Tibial nerve (tissue), 4 donors: ENCODE measurements around the gene RPS6KL1. TPM values are rescaled to one million over a fixed set of nuclear protein-coding genes. Genes with fewer than 3 reads are reported as not detected.
A peak's percentile ranks its signal among the peaks of the same experiment; 100 is the strongest.

Experiments
- DNase-seq, 2 donors: peaks; one replicate each; pipeline ENCODE4 v3.0.0-alpha.2; 2019; ENCODE audit warnings: low spot score in 2 of 2
- H3K27ac ChIP-seq, 4 donors: fragments of 200-600 bp; sonication (generic) in 3 of 4; one replicate each; pipeline ENCODE4 v1.5.1; 2017 to 2019; ENCODE audit warnings: mild to moderate bottlenecking in 1 of 4
- H3K27me3 ChIP-seq, 2 donors: fragments of 200-600 bp; sonication (generic) in 1 of 2; one replicate each; pipeline versions ENCODE4 v1.5.1 to v1.6.0; 2017 to 2019
- H3K36me3 ChIP-seq, 3 donors: fragments of 200-600 bp; sonication (generic); one replicate each; pipeline ENCODE4 v1.5.1; 2018 to 2019
- H3K4me1 ChIP-seq, 4 donors: fragments of 200-600 bp; sonication (generic) in 3 of 4; one replicate each; pipeline ENCODE4 v1.5.1; 2017 to 2019
- H3K4me3 ChIP-seq, 4 donors: fragments of 200-600 bp; sonication (generic) in 3 of 4; one replicate each; pipeline ENCODE4 v1.5.1; 2017 to 2019; ENCODE audit warnings: mild to moderate bottlenecking in 1 of 4, moderate library complexity in 1 of 4
- H3K9me3 ChIP-seq, 4 donors: fragments of 200-600 bp; sonication (generic) in 3 of 4; one replicate each; pipeline ENCODE4 v1.5.1; 2017 to 2019
- EP300 ChIP-seq, 2 donors: sonication (generic); formaldehyde crosslinking; IDR thresholded peaks; one replicate each; pipeline ENCODE4 v1.6.1; 2017; ENCODE audit warnings: antibody characterized with exemption in 2 of 2, mild to moderate bottlenecking in 1 of 2
- POLR2A ChIP-seq, 2 donors: fragments of 450-650 bp; IDR thresholded peaks; one replicate each; pipeline ENCODE4 v1.6.1; 2017; ENCODE audit warnings: antibody characterized with exemption in 2 of 2, mild to moderate bottlenecking in 2 of 2, moderate library complexity in 2 of 2
- WGBS, 2 donors: methylation state at CpG; one replicate each; pipeline ENCODE4 v1.1.5; 2018; 5-methylcytosine and 5-hydroxymethylcytosine counted together
- total RNA-seq, 4 donors: library from RNA; depleted of rRNA; stranded (reverse); fragments of >200 nt; gene quantifications; one replicate each; pipeline ENCODE4 v1.1.0, GENCODE V29; 2016
- TF ChIP-seq, protein P1 (sequence below), 5 experiments: fragments of 200-600 bp in 3 of 5; fragments of 450-650 bp in 2 of 5; sonication (generic) in 3 of 5; IDR thresholded peaks; one replicate each; pipeline ENCODE4 v1.5.1; 2016 to 2019; ENCODE audit warnings: antibody characterized with exemption in 5 of 5, mild to moderate bottlenecking in 3 of 5, moderate library complexity in 2 of 5

Gene RPS6KL1
- total RNA-seq, 4 donors from 2014 or later, result 2.0 to 20.7 (median 7.7) TPM

DNA sequence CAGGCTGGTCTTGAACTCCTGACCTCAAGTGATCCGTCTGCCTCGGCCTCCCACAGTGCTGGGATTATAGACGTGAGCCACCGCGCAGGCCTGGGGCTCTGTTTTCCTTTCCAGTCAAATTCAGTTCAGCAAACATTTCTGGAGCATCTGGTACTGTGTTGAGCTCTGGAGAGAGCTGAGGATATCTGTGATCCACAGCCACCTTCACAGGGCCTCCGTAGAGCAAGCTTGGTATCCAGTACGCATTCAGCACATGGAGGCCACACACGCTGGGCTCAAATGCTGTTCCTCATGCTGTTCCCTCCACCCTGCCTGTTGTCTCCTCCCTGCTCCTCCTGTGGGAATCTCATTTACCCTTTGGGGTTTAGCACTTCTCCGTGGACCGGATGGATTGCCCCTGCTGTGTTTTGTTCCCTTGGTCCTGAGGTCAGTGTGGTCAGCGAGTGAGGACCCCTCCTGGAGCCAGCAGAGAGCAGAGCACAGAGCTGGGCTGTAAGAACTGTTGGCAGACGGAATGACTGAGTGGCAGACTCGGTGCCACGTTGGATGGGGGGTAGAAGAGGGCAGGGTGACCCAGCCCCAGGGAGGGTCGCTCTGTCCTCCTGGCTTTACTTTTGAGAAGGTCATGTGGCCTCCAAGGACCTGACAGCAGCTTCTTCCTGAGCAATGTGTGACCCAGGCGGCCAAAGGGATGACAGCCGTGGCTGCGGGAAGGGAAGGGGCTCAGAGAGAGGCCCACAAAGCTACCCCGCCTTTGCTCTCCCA is 891 bp downstream of the RPS6KL1 start:
- no peaks in the 10 kb centered on the region for H3K36me3 ChIP-seq
- H3K4me1 ChIP-seq, result peaks cover 0 to 28% (median 17%) of the 10 kb centered on the region in 4 donors
- H3K27me3 ChIP-seq, result no peaks in the 10 kb centered on the region
- H3K9me3 ChIP-seq, result no peaks in the 10 kb centered on the region
- DNase-seq, result no peak
- WGBS, 2 donors, result 73 to 77% methylated on average over 19 of the region's 19 CpGs
- H3K27ac ChIP-seq, result peak overlapping the region in 1 of 4 donors; percentile 70
- TF ChIP-seq EP300 (IDR thresholded peaks at IDR 0.05), result no peak
- TF ChIP-seq POLR2A (IDR thresholded peaks at IDR 0.05), result no peak
- TF ChIP-seq, protein P1, sequence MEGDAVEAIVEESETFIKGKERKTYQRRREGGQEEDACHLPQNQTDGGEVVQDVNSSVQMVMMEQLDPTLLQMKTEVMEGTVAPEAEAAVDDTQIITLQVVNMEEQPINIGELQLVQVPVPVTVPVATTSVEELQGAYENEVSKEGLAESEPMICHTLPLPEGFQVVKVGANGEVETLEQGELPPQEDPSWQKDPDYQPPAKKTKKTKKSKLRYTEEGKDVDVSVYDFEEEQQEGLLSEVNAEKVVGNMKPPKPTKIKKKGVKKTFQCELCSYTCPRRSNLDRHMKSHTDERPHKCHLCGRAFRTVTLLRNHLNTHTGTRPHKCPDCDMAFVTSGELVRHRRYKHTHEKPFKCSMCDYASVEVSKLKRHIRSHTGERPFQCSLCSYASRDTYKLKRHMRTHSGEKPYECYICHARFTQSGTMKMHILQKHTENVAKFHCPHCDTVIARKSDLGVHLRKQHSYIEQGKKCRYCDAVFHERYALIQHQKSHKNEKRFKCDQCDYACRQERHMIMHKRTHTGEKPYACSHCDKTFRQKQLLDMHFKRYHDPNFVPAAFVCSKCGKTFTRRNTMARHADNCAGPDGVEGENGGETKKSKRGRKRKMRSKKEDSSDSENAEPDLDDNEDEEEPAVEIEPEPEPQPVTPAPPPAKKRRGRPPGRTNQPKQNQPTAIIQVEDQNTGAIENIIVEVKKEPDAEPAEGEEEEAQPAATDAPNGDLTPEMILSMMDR (IDR thresholded peaks at IDR 0.05), result no peak
- peak overlapping the region; percentile 43 to 74 (median 60) for H3K4me3 ChIP-seq

DNA sequence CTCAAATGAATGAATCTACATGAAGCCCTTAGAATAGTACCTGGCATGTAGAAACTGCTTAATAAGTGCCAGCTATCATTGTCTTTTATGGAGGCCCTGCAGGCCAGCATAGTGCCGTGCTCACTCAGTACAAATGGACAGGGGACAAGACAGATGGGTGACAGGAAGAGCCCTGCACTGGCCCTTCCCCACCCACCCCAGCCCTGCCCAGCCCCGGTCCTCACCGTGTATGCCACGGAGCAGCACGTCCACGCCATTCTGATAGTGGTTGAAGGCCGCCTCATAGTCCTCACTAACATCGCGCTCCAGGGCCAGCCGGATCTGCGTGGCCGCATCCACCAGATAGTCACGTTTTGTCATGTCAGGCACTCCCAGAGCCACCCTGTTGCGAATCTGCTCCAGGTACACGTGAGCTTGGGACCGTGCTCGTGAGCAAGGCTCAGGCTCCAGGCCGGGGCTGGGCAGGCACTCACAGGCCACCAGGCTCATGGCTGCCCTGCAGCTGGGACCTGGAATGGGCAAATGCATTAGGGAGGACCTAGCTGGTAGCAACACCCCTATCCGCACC is 1.9 kb downstream of the RPS6KL1 start:
- H3K4me1 ChIP-seq, result peaks cover 0 to 38% (median 18%) of the 10 kb centered on the region in 4 donors
- H3K36me3 ChIP-seq, result no peaks in the 10 kb centered on the region
- no peak for DNase-seq
- H3K4me3 ChIP-seq, result no peak overlapping the region
- TF ChIP-seq POLR2A (IDR thresholded peaks at IDR 0.05) (no peak), EP300 (IDR thresholded peaks at IDR 0.05) (no peak)
- TF ChIP-seq, protein P1 (IDR thresholded peaks at IDR 0.05), result no peak
- H3K9me3 ChIP-seq, result no peaks in the 10 kb centered on the region
- H3K27ac ChIP-seq, result no peak overlapping the region
- H3K27me3 ChIP-seq, result no peaks in the 10 kb centered on the region
- WGBS, 2 donors, result 90 to 91% methylated on average over 13 to 19 of the region's 19 CpGs

DNA sequence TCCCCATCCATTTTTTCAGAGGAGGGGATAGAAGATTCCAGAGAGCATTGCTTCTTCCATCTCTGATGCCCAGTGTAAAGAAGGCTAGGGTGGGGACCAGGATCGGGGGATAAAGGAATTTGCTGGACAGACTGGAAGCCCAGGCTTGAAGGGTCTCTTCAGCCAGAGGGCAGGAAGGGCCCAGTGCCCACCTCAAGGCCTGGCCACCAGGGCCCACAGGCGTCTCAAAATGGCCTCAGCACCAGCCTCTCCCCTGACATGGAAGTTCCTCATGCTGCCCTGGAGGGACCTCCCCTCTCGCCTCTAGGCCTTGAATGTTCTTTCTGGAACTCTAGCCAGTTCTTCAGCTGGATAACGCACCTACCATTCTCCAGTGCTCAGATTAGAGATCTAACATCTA is 2.8 kb downstream of the RPS6KL1 start:
- H3K4me1 ChIP-seq, result peaks cover 0 to 46% (median 22%) of the 10 kb centered on the region in 4 donors

DNA sequence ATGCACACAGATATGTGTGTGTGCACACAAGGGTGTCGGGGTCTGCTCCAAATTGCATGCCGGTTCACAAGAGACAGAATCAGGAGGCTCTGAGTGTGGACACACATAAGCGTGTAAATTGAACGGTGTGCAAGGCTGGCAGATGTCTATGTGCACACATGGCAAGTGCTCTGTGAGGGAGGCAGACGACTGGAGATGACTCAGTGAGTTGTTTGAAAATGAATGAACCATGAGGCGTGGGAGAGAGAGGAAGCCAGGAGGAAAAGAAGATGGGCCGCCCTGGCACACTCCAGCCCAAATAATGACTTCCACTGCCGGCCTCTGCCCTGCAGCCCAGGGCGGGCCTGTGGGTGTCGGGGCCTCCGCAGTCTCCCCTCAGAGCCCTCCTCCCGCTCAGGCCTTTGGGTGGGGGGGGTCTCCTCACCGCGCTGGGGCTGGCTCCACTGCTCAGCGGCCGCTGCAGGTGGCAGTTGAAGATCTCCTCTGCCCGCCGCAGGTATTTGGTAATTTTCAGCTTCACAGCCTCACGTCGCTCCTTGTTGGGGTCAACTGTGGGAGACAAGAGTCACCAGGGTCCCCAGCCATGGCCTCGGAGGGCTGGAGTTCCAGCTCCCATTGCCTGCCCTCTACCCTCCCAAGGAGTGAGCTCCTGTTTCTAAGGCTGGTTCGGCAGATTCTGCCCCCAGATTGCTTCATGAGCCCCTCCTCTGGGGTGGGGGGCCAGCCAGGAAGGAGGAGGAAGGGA is 3.5 kb downstream of the RPS6KL1 start:
- DNase-seq, result no peak
- Histone ChIP-seq H3K27me3 (no peaks in the 10 kb centered on the region), H3K4me1 (peaks cover 0 to 53% (median 22%) of the 10 kb centered on the region in 4 donors), H3K4me3 (no peak overlapping the region), H3K36me3 (no peaks in the 10 kb centered on the region), H3K27ac (no peak overlapping the region), H3K9me3 (no peaks in the 10 kb centered on the region)
- TF ChIP-seq, protein P1 (IDR thresholded peaks at IDR 0.05), result no peak
- TF ChIP-seq POLR2A (IDR thresholded peaks at IDR 0.05) (no peak), EP300 (IDR thresholded peaks at IDR 0.05) (no peak)
- 82 to 87% methylated on average over 21 to 22 of the region's 22 CpGs for WGBS, 2 donors

More for the DNA sequence above, 2.8 kb downstream of the RPS6KL1 start:
- Histone ChIP-seq H3K27ac (no peak overlapping the region), H3K9me3 (no peaks in the 10 kb centered on the region), H3K36me3 (no peaks in the 10 kb centered on the region), H3K27me3 (no peaks in the 10 kb centered on the region), H3K4me3 (no peak overlapping the region)
- no peak for DNase-seq
- TF ChIP-seq POLR2A (IDR thresholded peaks at IDR 0.05) (no peak), EP300 (IDR thresholded peaks at IDR 0.05) (no peak)
- TF ChIP-seq, protein P1 (IDR thresholded peaks at IDR 0.05), result no peak
- 80 to 85% methylated on average over 4 of the region's 4 CpGs for WGBS, 2 donors
